ENCODE data around the gene SLC22A23. TPM values are rescaled to one million over a fixed set of nuclear protein-coding genes. Genes with fewer than 3 reads are reported as not detected.

Gene SLC22A23
- 6.3 TPM for total RNA-seq
- polyA plus RNA-seq, result under 1 TPM; 0.24 to 0.73 (median 0.51) TPM

- Histone ChIP-seq H3K9me3 (ENCODE audit: control insufficient read depth in 2 of 2, low read length in 2 of 2) (no peaks in the 10 kb centered on the region), H3K4me1 (ENCODE audit: control insufficient read depth, insufficient read depth, low read length, poor library complexity, severe bottlenecking) (peaks cover 18% of the 10 kb centered on the region), H3K27me3 (ENCODE audit: control insufficient read depth, insufficient read depth, low read length) (peaks cover 33% of the 10 kb centered on the region), H3K27ac (ENCODE audit: insufficient read depth, low read length, poor library complexity, severe bottlenecking) (no peak within 1 kb of the TSS), H3K36me3 (ENCODE audit: control insufficient read depth, insufficient read depth, low read length) (no peaks in the 10 kb centered on the region), H3K4me3 (ENCODE audit: low read depth, low read length) (peak within 1 kb of the TSS; percentile 43)
- H3K27me3 Mint-ChIP-seq, result peaks cover 40% of the 10 kb centered on the region
- peak within 1 kb of the TSS in 2 of 3 donors; percentile 78 to 84 for H3K27ac Mint-ChIP-seq
- peaks cover 5 to 12% (median 8%) of the 10 kb centered on the region in 4 donors for H3K4me1 Mint-ChIP-seq
- ATAC-seq (ENCODE audit: low read depth in 2 of 2), result peak; percentile 59 to 68
- H3K4me3 Mint-ChIP-seq, result peak within 1 kb of the TSS; percentile 82 to 89 (median 85)
- peak; percentile 41 to 66 (median 56) for DNase-seq
- H3K9me3 Mint-ChIP-seq, result peaks cover 0 to 3% (median 0%) of the 10 kb centered on the region in 7 donors
- H3K36me3 Mint-ChIP-seq, result no peaks in the 10 kb centered on the region
These were observed at the start of gene SLC22A23 for GRCh38 chr6:3456898-3457709. Gene SLC22A23, minus strand, starts transcription at chr6:3457050. Its CDS starts 491 bp downstream, at chr6:3456559.

GRCh38 chr6:3506200-3506599, 49.4 kb upstream of the SLC22A23 start:
- Mint-ChIP-seq H3K27ac (peak overlapping the region in 1 of 3 donors; percentile 63), H3K27me3 (peaks cover 47% of the 10 kb centered on the region), H3K4me1 (no peaks in the 10 kb centered on the region), H3K36me3 (no peaks in the 10 kb centered on the region), H3K4me3 (no peak overlapping the region), H3K9me3 (peaks cover 0 to 2% (median 0%) of the 10 kb centered on the region in 7 donors)
- Histone ChIP-seq H3K4me3 (ENCODE audit: low read depth, low read length) (no peak overlapping the region), H3K9me3 (ENCODE audit: control insufficient read depth in 2 of 2, low read length in 2 of 2) (no peaks in the 10 kb centered on the region), H3K27ac (ENCODE audit: insufficient read depth, low read length, poor library complexity, severe bottlenecking) (no peak overlapping the region), H3K36me3 (ENCODE audit: control insufficient read depth, insufficient read depth, low read length) (no peaks in the 10 kb centered on the region), H3K27me3 (ENCODE audit: control insufficient read depth, insufficient read depth, low read length) (no peaks in the 10 kb centered on the region), H3K4me1 (ENCODE audit: control insufficient read depth, insufficient read depth, low read length, poor library complexity, severe bottlenecking) (no peaks in the 10 kb centered on the region)
- no peak for ATAC-seq (ENCODE audit: low read depth in 2 of 2)
- DNase-seq, result no peak

GRCh38 chr6:3504938-3505805, 48.3 kb upstream of the SLC22A23 start:
- no peaks in the 10 kb centered on the region for H3K9me3 ChIP-seq (ENCODE audit: control insufficient read depth in 2 of 2, low read length in 2 of 2)

GRCh38 chr6:3504354-3504753, 47.5 kb upstream of the SLC22A23 start:
- no peak overlapping the region for H3K4me3 Mint-ChIP-seq
- no peaks in the 10 kb centered on the region for H3K9me3 ChIP-seq (ENCODE audit: control insufficient read depth in 2 of 2, low read length in 2 of 2)
- no peak overlapping the region for H3K4me3 ChIP-seq (ENCODE audit: low read depth, low read length)
- ATAC-seq (ENCODE audit: low read depth in 2 of 2), result no peak
- H3K27ac Mint-ChIP-seq, result no peak overlapping the region
- no peaks in the 10 kb centered on the region for H3K4me1 Mint-ChIP-seq
- no peaks in the 10 kb centered on the region for H3K9me3 Mint-ChIP-seq
- DNase-seq, result no peak
- no peaks in the 10 kb centered on the region for H3K36me3 ChIP-seq (ENCODE audit: control insufficient read depth, insufficient read depth, low read length)
- H3K27me3 Mint-ChIP-seq, result peaks cover 40% of the 10 kb centered on the region
- H3K27me3 ChIP-seq (ENCODE audit: control insufficient read depth, insufficient read depth, low read length), result no peaks in the 10 kb centered on the region
- no peaks in the 10 kb centered on the region for H3K4me1 ChIP-seq (ENCODE audit: control insufficient read depth, insufficient read depth, low read length, poor library complexity, severe bottlenecking)
- H3K36me3 Mint-ChIP-seq, result no peaks in the 10 kb centered on the region
- no peak overlapping the region for H3K27ac ChIP-seq (ENCODE audit: insufficient read depth, low read length, poor library complexity, severe bottlenecking)

More at GRCh38 chr6:3504938-3505805, 48.3 kb upstream of the SLC22A23 start:
- no peaks in the 10 kb centered on the region for H3K9me3 Mint-ChIP-seq
- H3K4me1 ChIP-seq (ENCODE audit: control insufficient read depth, insufficient read depth, low read length, poor library complexity, severe bottlenecking), result no peaks in the 10 kb centered on the region
- H3K4me3 ChIP-seq (ENCODE audit: low read depth, low read length), result no peak overlapping the region
- H3K27ac ChIP-seq (ENCODE audit: insufficient read depth, low read length, poor library complexity, severe bottlenecking), result no peak overlapping the region
- H3K27me3 Mint-ChIP-seq, result peaks cover 43% of the 10 kb centered on the region
- no peaks in the 10 kb centered on the region for H3K27me3 ChIP-seq (ENCODE audit: control insufficient read depth, insufficient read depth, low read length)
- DNase-seq (no peak), ATAC-seq (ENCODE audit: low read depth in 2 of 2) (no peak)
- peak overlapping the region in 1 of 4 donors; percentile 43 for H3K4me3 Mint-ChIP-seq
- no peaks in the 10 kb centered on the region for H3K36me3 ChIP-seq (ENCODE audit: control insufficient read depth, insufficient read depth, low read length)
- H3K27ac Mint-ChIP-seq, result no peak overlapping the region
- H3K4me1 Mint-ChIP-seq, result no peaks in the 10 kb centered on the region
- no peaks in the 10 kb centered on the region for H3K36me3 Mint-ChIP-seq

- Mint-ChIP-seq H3K4me1 (no peaks in the 10 kb centered on the region), H3K4me3 (no peak overlapping the region), H3K27me3 (peaks cover 32% of the 10 kb centered on the region), H3K9me3 (no peaks in the 10 kb centered on the region), H3K36me3 (no peaks in the 10 kb centered on the region), H3K27ac (no peak overlapping the region)
- Histone ChIP-seq H3K27ac (ENCODE audit: insufficient read depth, low read length, poor library complexity, severe bottlenecking) (no peak overlapping the region), H3K4me3 (ENCODE audit: low read depth, low read length) (no peak overlapping the region), H3K27me3 (ENCODE audit: control insufficient read depth, insufficient read depth, low read length) (peaks cover 4% of the 10 kb centered on the region), H3K9me3 (ENCODE audit: control insufficient read depth in 2 of 2, low read length in 2 of 2) (no peaks in the 10 kb centered on the region), H3K36me3 (ENCODE audit: control insufficient read depth, insufficient read depth, low read length) (no peaks in the 10 kb centered on the region), H3K4me1 (ENCODE audit: control insufficient read depth, insufficient read depth, low read length, poor library complexity, severe bottlenecking) (no peaks in the 10 kb centered on the region)
- no peak for DNase-seq
- ATAC-seq (ENCODE audit: low read depth in 2 of 2), result no peak
These were observed 45.1 kb upstream of the SLC22A23 start for GRCh38 chr6:3501826-3502500.

- no peaks in the 10 kb centered on the region for H3K9me3 Mint-ChIP-seq
- Histone ChIP-seq H3K4me1 (ENCODE audit: control insufficient read depth, insufficient read depth, low read length, poor library complexity, severe bottlenecking) (no peaks in the 10 kb centered on the region), H3K4me3 (ENCODE audit: low read depth, low read length) (no peak overlapping the region), H3K36me3 (ENCODE audit: control insufficient read depth, insufficient read depth, low read length) (no peaks in the 10 kb centered on the region), H3K27ac (ENCODE audit: insufficient read depth, low read length, poor library complexity, severe bottlenecking) (no peak overlapping the region), H3K27me3 (ENCODE audit: control insufficient read depth, insufficient read depth, low read length) (peaks cover 4% of the 10 kb centered on the region), H3K9me3 (ENCODE audit: control insufficient read depth in 2 of 2, low read length in 2 of 2) (no peaks in the 10 kb centered on the region)
- no peaks in the 10 kb centered on the region for H3K4me1 Mint-ChIP-seq
- no peak overlapping the region for H3K27ac Mint-ChIP-seq
- DNase-seq (no peak), ATAC-seq (ENCODE audit: low read depth in 2 of 2) (no peak)
- no peaks in the 10 kb centered on the region for H3K36me3 Mint-ChIP-seq
- peaks cover 37% of the 10 kb centered on the region for H3K27me3 Mint-ChIP-seq
- H3K4me3 Mint-ChIP-seq, result no peak overlapping the region
These were observed 43.6 kb upstream of the SLC22A23 start for GRCh38 chr6:3500262-3501014.

GRCh38 chr6:3499603-3500002, 42.8 kb upstream of the SLC22A23 start:
- DNase-seq, result no peak
- H3K27me3 Mint-ChIP-seq, result peaks cover 36% of the 10 kb centered on the region
- H3K4me3 ChIP-seq (ENCODE audit: low read depth, low read length), result no peak overlapping the region
- ATAC-seq (ENCODE audit: low read depth in 2 of 2), result no peak
- H3K9me3 Mint-ChIP-seq, result no peaks in the 10 kb centered on the region
- H3K36me3 Mint-ChIP-seq, result no peaks in the 10 kb centered on the region
- H3K27me3 ChIP-seq (ENCODE audit: control insufficient read depth, insufficient read depth, low read length), result peaks cover 7% of the 10 kb centered on the region
- no peaks in the 10 kb centered on the region for H3K4me1 ChIP-seq (ENCODE audit: control insufficient read depth, insufficient read depth, low read length, poor library complexity, severe bottlenecking)
- H3K9me3 ChIP-seq (ENCODE audit: control insufficient read depth in 2 of 2, low read length in 2 of 2), result no peaks in the 10 kb centered on the region
- H3K27ac ChIP-seq (ENCODE audit: insufficient read depth, low read length, poor library complexity, severe bottlenecking), result no peak overlapping the region
- no peak overlapping the region for H3K4me3 Mint-ChIP-seq
- no peaks in the 10 kb centered on the region for H3K4me1 Mint-ChIP-seq
- H3K27ac Mint-ChIP-seq, result no peak overlapping the region
- no peaks in the 10 kb centered on the region for H3K36me3 ChIP-seq (ENCODE audit: control insufficient read depth, insufficient read depth, low read length)
